Endometrial microvascular endothelial cells (primary cell): ENCODE measurements around the gene GLB1L. TPM values are rescaled to one million over a fixed set of nuclear protein-coding genes. Genes with fewer than 3 reads are reported as not detected.
"Not testable (repeated sequence)": the region's sequence is repeated elsewhere in the genome, so short reads cannot be mapped to it uniquely, and the experiment has no call there.

Source experiments
- in situ Hi-C: cut with HindIII; loops from 2 replicates; pipeline ENCODE4 v1.10.0; 2017; ENCODE audit warnings: low sequenced_read_pairs, low pct_unique_long_range_greater_than_20kb; ENCODE audit errors: inconsistent ontology term
- total RNA-seq: library from RNA; depleted of rRNA; stranded (reverse); fragments of >200 nt; gene quantifications from one replicate; pipeline ENCODE4 v1.2.3, GENCODE V29; 2015; ENCODE audit errors: inconsistent ontology term

Gene GLB1L
- total RNA-seq, 1 donor from 2014 or later = 9.3 TPM

DNA sequence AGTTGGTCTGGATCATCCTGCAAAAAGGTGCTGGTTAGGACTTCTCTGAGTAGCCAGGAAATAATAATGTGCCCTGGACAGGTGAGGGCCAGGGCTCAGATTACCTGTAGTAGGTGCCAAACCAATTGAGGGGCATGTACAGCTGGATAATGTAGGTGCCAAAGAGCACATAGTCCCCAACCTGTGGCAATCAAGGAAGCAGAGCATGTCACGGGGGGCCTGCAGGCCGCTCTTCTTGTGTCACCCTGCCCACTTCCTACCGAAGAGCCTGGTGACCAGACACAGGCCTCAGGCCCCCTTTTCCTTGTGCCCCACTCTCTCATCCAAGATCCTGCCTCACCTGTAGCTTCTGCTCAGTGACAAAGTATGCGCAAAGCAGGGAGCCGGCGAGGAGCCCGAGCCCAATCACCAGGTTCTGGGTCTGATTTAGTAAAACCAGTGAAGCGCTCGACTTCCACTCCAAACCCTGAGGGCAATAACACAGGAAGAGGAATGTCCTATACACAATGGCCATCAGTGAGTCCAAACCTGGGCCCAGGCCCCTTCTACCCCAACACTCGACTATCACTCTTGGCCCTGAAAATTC, 31.7 kb downstream of the GLB1L start:
- in situ Hi-C loops = no loop called here

DNA sequence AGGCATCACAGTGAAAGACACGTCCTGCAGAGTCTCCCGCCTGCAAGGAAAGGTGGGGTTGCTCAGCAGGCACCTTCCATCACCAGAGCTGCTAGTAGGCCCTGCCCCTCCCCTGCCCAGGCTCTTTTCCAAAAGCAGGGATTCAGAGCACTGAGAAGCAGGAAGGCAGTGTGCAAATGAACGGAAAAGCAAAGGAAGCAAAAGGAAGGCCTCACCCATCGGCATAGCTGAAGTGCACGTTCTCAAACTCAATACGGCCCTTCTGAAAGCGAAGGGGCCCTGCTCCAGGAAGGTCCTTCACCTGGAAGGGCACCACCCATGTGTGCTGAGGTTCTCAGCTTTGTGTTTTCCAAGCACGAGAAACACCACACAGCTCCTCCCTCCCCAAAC, 32.2 kb downstream of the GLB1L start:
- in situ Hi-C loops = no loop called here

DNA sequence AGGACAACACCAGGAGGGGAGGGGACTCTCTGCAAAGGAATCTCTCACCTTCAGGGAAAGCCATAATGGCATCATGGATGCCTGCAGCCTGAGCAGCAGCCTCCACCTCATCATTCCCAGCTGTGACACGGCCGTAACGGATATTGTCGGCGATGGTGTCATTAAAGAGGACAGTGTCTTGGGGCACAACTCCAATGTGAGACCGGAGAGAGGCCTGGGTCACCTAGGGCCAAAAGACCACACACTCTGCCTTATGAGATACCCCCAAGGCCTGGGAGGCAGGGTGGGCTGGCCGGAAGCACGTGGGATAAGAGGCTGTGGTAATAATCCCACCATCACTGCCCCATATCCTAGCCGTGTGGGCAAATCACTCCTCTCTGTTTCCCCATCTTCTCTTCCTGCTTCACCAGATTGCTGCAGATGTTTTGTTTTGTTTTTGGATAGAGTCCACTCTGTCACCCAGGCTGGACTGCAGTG, 34.3 kb downstream of the GLB1L start:
- in situ Hi-C loops = no loop called here

DNA sequence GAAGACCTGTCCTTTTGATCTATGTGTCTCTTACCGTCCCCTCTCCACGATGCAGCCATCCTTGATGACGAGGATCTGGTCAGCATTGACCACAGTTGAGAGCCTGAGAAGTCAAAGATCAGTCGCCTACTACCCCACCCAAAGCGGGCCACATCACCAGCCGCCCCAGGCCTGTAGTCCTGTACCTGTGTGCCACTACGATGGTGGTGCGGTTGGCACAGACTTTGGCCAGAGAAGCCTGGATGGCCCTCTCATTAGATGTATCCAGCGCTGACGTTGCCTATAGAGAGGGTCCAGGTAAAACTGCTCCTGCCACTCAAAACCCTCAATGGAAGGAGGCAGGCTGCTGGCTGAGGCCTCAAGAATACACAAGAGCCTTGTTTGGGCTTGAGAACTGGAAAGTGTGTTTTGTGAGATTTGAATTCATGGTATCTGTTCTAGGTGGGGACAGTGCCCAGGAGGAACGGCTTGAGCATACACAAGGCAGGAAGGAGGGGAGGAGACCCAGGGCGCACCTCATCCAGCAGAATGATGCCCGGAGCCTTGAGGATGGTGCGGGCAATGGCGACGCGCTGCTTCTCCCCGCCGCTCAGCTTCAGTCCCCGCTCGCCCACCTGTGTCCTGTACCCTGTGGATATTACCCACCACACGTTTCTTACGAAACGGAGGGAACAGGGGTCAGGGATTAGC, 34.9 kb downstream of the GLB1L start:
- in situ Hi-C loops = no loop called here

DNA sequence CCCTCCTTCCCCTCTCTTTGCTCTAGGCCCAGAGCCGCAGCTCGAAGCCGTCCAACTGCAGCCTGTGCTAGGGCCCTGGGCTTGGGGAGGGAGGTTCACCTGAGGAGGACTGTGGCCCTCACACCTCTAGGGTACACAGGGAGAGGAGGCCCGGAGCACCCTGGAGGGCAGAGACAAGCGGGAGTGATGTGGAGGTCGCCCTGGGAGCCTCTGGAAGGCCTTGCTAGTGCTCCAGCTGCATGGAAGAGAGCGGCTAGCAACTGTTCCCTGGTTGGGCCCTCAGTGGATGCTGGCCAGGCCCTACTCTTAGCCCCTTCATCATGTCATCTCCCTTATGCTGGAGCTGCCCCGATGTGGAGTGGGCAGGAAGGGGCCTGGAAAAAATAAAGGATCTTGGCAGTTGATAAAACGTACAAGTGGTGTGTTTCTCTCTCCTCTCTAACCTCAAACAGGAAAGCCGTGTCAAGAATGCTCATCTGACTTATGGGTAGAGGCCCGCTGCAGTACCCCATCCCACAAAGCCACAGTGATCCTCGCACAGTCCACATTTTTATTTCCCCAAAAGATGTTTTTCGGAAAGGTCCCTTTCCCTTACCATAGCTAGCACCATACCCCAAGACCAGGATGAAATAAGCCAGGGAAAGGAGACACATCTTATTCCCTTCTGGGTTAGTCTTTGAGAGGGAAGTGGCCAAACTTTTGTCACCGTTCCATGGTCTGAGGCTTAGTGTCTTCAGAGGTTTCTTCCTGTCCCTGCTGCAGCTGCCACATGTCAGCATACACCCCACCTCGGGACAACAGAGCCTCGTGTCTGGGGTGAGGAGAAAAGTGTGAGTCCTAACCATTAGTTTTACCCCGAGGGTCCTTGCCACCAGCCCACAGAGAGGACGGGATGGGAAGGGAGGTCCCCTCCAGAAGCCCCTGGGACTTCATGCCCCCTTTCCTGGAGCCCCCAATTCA, 35.7 kb downstream of the GLB1L start:
- in situ Hi-C loops = no loop called here

DNA sequence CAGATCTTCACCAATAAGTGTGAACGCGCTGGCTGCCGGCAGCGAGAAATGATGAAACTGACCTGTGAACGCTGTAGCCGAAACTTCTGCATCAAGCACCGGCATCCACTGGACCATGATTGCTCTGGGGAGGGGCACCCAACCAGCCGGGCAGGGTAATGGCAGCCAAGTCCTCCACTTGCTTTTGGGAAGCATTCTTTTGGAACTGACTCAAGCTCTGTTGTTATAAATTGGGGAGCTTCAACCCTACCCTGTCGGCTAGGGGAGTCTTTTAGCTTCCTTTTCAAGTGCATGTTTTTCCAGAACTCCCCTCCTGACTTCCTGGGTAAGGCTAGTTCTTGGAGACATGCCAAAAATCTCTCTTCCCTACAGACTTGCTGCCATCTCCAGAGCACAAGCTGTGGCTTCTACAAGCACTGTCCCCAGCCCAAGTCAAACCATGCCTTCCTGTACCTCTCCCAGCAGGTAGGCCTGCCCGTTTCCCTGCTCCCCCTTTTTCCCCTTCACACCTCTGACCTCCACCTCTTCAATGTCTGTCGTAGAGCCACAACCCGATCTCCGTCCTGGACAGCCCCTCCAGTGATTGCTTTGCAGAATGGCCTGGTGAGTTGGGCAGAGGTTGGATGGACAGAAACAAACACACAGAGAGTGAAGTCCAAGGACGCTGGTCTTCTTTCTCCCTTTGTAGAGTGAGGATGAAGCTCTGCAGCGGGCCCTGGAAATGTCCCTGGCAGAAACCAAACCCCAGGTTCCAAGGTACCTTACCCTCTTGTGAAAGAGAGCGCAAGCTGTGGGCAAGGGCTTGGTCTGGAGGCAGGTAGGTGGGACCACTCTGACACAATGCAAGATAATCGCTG, 37.1 kb downstream of the GLB1L start:
- in situ Hi-C loops = no loop called here

DNA sequence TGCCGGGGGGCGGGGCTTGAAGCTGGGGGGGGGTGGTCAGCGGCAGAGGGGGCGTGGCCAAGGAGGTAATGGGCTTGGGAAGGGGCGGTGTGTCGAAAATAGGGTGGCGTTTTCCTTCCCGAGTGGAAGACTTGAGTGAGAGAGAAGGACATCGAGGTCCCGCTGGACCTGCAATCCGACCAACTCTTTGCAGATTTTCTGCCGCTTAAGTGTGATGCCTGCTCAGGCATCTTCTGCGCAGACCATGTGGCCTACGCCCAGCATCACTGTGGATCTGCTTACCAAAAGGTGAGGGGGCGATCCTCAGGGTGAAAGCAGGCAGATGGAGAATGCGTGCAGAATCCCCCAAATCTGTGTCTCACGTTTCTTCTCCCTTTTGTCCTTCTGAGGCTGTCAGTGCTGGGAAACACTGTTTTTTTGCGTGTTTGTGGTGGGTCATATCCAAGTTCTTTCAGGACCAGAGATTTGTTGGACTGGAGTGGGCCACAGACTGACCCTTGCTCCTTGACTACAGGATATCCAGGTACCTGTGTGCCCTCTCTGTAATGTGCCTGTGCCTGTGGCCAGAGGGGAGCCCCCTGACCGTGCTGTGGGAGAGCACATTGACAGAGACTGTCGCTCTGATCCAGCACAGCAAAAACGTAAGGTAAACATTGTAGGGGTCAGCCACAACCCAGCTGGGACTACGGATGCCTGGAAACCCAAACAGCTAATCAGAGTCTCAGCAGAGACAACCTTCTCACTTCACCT, 37.9 kb downstream of the GLB1L start:
- in situ Hi-C loops = no loop called here

DNA sequence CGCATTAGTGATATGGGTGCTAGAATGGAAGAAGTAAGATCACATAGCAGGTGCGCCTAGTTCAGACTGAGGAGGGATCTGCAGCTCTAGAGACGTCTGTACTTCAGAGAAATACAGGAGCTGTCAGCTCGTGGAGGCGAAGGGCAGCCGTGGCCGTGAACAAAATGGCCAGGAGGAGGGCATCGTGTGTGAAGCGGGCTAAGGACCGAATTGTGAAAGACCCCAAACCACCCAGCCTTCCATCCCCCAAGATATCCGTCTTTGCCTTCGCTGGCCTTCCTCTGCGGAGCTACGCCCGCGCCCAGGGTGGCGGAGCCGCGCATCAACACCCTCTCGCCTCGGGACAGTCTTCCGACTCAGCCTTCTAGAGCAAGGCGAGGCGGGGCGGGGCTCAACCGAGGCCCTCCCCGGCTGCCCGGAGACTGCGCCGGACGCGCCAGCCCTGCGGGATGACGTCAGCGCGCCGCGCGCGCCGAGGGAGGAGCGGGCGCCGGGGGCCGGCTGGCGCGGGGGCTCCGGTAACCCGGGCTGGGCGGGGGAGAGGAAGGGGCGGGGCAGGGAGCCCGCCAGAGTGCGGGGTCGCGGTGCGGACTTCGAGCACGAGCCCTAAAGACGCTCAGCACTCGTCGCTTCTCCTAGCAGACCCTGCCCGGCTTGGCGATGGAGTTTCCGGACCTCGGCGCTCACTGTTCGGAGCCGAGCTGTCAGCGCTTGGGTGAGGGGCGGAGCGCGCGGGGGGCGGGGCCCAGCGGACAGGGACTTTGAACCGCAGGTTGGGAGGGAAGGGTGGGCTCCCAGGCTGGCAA, 38.7 kb downstream of the GLB1L start, which contains the start of gene ZFAND2B:
Gene ZFAND2B (plus strand): TSS at position 455 of the 806 bp plus-strand sequence. CDS start 206 bp downstream, at position 661.
- in situ Hi-C loops = no loop called here

DNA sequence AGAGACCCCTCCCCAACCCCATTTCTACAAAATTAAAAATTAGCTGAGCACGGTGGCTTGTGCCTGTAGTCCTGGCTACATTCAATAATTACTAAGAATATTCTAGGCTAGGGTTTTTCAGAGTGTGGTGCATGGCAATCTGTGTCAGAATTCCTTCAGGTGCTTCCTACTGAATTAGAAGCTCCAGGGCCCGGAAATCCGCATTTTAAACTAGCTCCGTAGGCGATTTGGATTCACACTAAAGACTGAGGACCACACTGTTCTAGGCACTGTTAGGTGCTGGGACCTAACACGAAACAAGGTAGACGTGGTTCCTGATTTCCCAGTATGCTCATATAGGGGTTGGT, 39.3 kb downstream of the GLB1L start:
- in situ Hi-C loops = no loop called here

DNA sequence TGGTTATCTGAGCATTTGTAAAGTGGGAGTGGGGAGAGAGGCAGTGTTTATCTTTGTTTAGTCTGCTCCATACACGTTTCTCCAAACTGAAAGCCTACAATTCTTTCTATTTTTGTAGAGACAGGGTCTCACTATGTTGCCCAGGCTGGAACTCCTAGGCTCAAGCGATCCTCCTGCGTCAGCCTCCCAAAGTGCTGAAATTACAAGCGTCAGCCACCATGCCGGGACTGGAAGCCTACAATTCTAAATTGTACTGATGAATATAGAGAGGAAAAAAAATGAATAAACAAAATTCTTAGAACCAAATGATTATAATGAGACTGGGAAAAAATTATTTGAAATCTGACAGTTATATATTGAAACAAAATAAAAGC, 40.1 kb downstream of the GLB1L start:
- in situ Hi-C loops = no loop called here

DNA sequence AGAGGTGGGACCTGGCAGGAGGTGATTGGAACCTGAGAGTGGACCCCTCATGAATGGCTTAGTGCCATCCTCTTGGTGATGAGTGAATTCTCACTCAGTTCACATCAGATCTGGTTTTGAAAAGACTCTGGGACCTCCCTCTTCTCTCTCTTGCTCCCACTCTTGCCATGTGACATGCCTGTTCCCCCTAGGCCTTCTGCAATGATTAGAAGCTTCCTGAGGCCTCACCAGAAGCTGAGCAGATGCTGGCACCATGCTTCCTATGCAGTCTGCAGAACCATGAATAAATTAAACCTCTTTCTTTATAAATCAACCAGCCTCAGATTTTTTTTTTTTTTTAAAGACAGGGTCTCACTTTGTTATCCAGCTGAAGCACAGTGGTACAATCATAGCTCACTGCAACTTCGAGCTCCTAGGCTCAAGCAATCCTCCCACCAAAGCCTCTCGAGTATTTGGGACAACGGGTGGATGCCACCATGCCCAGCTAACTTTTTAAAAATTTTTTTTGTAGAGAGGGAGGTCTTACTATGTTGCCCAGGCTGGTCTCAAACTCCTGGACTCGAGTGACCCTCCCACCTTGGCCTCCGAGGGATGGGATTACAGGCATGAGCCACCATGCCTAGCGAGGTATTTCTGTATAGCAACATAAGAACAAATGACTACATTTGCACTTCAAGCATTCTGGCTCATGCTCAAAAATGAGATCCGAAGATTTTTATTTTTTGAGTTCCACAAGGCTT, 40.6 kb downstream of the GLB1L start:
- in situ Hi-C loops = no loop called here

DNA sequence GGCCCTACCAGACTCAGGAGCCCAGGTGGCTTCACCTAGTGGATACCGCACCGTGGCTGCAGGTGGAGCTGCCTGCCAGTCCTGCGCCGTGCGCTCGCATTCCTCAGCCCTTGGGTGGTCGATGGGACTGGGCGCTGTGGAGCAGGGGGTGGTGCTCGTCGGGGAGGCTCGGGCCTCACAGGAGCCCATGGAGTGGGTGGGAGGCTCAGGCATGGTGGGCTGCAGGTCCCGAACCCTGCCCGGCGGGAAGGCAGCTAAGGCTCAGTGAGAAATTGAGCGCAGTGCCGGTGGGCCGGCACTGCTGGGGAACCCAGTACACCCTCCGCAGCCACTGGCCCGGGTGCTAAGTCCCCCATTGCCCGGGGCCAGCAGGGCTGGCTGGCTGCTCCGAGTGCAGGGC, 43.9 kb downstream of the GLB1L start:
- in situ Hi-C loops = not testable (repeated sequence)

DNA sequence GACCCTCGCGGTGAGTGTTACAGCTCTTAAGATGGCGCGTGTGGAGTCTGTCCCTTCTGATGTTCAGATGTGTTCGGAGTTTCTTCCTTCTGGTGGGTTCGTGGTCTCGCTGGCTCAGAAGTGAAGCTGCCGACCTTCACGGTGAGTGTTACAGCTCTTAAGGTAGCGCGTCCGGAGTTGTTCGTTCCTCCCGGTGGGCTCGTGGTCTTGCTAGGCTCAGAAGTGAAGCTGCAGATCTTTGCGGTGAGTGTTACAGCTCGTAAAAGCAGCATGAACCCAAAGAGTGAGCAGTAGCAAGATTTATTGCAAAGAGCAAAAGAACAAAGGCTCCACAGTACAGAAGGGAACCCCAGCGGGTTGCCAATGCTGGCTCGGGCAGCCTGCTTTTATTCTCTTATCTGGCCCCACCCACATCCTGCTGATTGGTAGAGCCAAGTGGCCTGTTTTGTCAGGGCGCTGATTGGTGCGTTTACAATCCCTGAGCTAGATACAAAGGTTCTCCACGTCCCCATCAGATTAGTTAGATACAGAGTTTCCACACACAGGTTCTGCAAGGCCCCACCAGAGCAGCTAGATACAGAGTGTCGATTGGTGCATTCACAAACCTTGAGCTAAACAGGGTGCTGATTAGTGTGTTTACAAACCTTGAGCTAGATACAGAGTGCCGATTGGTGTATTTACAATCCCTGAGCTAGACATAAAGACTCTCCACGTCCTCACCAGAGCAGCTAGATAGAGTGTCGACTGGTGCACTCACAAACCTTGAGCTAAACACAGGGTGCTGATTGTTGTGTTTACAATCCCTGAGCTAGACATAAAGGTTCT, 44.5 kb downstream of the GLB1L start:
- in situ Hi-C loops = not testable (repeated sequence)

DNA sequence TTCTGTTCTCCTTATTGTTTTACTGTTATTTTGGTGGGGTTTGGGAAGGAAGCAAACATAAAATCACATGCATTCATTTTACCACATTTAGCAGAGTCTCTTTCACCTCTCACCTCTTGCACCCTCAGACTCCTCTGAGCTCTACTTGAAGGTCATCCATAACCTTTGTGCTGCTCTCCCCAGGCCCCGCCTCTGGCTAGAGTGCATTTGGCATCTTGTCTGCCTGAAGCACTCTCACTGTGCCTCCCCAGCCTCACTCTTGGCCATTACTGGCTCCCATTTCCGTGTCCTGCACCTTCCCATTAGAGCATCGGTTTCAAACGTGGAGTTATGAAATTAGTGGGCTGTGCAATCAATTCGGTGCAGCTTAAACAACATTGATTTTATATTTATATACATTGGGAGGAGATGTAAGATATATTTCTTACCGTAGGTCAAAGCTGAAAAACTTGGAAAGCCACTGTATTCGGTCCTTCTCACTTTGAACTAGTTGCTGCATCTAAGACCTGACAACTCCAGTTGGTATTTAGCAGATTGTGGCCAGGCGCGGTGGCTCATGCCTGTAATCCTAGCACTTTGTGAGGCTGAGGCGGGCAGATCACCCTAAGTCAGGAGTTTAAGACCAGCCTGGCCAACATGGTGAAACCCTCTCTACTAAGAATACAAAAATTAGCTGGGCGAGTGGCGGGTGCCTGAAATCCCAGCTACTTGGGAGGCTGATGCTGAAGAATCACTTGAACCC, 45.6 kb downstream of the GLB1L start:
- in situ Hi-C loops = no loop called here

DNA sequence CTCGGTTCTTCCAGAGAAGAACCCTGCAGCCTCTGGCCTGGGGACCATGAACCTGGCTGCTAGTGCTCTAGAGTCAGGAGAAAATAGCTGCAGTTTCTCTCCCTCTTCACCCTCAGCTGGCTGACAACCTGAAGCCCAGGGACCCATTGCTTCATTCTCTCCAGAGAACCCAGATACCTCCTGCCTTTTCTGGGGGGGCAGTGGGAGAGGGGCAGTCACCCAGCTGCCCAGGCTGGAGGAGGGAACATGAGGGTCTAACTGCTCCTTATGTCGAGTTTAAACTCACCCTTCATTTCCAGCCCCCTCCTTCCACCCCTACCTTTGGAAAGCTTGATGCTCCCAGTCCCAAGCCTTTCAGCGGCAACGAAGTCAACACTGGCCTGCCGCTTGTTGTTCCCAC, 46.3 kb downstream of the GLB1L start:
- in situ Hi-C loops = no loop called here
